ENCODE data around the gene KRT25. TPM values are rescaled to one million over a fixed set of nuclear protein-coding genes. Genes with fewer than 3 reads are reported as not detected.

The KRT25 gene
- total RNA-seq, 1 experiment from 2014 or later: not detected

DNA sequence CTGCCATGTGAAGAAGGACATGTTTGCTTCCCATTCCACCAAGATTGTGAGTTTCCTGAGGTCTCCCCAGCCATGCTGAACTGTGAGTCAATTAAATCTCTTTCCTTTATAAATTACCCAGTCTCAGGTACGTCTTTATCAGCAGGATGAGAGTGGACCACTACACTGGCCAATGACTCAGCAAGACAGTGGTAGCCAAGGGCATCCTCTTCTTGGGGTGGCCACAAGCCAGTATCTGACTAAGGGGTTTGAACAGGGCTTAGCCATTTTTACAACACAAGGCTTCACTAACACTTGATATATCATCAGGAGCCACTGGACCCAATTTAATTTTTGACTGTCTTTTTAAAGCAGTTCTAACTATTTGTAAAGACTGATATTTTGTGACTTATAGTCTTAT lies 30.5 kb downstream of the KRT25 start (continued):
- TF ChIP-seq ZFX (IDR thresholded peaks at IDR 0.05): no peak
- TF ChIP-seq EZH2 (IDR thresholded peaks at IDR 0.05): no peak
- TF ChIP-seq, protein P1, sequence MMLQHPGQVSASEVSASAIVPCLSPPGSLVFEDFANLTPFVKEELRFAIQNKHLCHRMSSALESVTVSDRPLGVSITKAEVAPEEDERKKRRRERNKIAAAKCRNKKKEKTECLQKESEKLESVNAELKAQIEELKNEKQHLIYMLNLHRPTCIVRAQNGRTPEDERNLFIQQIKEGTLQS (IDR thresholded peaks at IDR 0.05): no peak
- TF ChIP-seq SIN3A (IDR thresholded peaks at IDR 0.05; ENCODE audit: low read depth): no peak

DNA sequence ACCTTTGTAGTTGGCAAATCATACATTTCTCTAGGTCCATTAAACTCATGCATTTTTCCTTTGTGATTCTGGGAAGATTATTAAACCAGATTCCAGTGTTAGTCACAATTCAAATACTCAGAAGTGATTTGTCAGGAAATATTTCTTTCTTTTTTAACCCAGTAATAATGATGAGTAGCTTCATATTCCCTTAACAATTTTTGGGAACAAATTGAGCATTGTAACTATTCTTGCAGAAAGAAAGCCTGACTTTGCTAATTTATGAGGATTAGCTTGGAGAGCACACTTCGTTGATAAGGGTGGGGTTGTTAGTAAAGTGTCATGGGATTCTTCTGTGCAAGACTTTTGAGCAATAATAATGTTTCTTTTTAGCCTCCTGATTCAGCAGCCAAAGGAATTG lies 32.9 kb downstream of the KRT25 start:
- H3K79me2 ChIP-seq (ENCODE audit: insufficient read depth, low read length): no peaks in the 10 kb centered on the region
- H3K27me3 ChIP-seq (ENCODE audit: insufficient read depth, low read length): no peaks in the 10 kb centered on the region
- H3K9me2 ChIP-seq (ENCODE audit: insufficient read depth): no peaks in the 10 kb centered on the region
- no peak overlapping the region for H3K4me2 ChIP-seq (ENCODE audit: low read length)
- TF ChIP-seq JUND (IDR thresholded peaks at IDR 0.05) (no peak), ZNF274 (IDR thresholded peaks at IDR 0.05; ENCODE audit: low read depth, low read length) (no peak), EZH2phosphoT487 (IDR thresholded peaks at IDR 0.05; ENCODE audit: borderline replicate concordance) (no peak), POLR2A (IDR thresholded peaks at IDR 0.05; ENCODE audit: borderline replicate concordance, extremely low read depth, insufficient read depth, insufficient read length) (no peak), TCF7L2 (IDR thresholded peaks at IDR 0.05; ENCODE audit: borderline replicate concordance, extremely low read depth, insufficient read depth, insufficient read length) (no peak), CBX3 (IDR thresholded peaks at IDR 0.05; ENCODE audit: low read depth) (no peak), POLR2AphosphoS5 (IDR thresholded peaks at IDR 0.05; ENCODE audit: low read depth, low read length) (no peak)
- TF ChIP-seq, protein P2, sequence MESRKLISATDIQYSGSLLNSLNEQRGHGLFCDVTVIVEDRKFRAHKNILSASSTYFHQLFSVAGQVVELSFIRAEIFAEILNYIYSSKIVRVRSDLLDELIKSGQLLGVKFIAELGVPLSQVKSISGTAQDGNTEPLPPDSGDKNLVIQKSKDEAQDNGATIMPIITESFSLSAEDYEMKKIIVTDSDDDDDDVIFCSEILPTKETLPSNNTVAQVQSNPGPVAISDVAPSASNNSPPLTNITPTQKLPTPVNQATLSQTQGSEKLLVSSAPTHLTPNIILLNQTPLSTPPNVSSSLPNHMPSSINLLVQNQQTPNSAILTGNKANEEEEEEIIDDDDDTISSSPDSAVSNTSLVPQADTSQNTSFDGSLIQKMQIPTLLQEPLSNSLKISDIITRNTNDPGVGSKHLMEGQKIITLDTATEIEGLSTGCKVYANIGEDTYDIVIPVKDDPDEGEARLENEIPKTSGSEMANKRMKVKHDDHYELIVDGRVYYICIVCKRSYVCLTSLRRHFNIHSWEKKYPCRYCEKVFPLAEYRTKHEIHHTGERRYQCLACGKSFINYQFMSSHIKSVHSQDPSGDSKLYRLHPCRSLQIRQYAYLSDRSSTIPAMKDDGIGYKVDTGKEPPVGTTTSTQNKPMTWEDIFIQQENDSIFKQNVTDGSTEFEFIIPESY (IDR thresholded peaks at IDR 0.05; ENCODE audit: extremely low read depth, insufficient replicate concordance, low read length): no peak
- H3K4me3 ChIP-seq (replicated peaks in 1 of 2; ENCODE audit: low read depth in 1 of 2, low read length in 2 of 2): no peak overlapping the region
- POLR2A ChIA-PET: no interaction called here
- DNase-seq (ENCODE audit: low read depth, low spot score) (no peak), ATAC-seq (no peak)
- CTCF ChIA-PET: no interaction called here
- H4K20me1 ChIP-seq (ENCODE audit: insufficient read depth): no peaks in the 10 kb centered on the region
- intact Hi-C loops (cut with micrococcal nuclease): no loop called here
- no peaks in the 10 kb centered on the region for H3K36me3 ChIP-seq (ENCODE audit: control insufficient read depth in 1 of 2, insufficient read depth in 2 of 2, low read length in 2 of 2)
- no peaks in the 10 kb centered on the region for H3K4me1 ChIP-seq (ENCODE audit: control insufficient read depth in 1 of 2, insufficient read depth in 2 of 2, low read length in 2 of 2)
- BruUV-seq (replicated peaks): no TSS peak
- no peak overlapping the region for H3K9ac ChIP-seq (ENCODE audit: low read length)
- no peak overlapping the region for H2AFZ ChIP-seq (ENCODE audit: low read depth, low read length, poor library complexity, severe bottlenecking)
- no peaks in the 10 kb centered on the region for H3K9me3 ChIP-seq (ENCODE audit: control insufficient read depth in 1 of 2, insufficient read depth in 1 of 2, low read depth in 1 of 2, low read length in 2 of 2)
- H3K27ac ChIP-seq (ENCODE audit: low read depth, low read length): no peak overlapping the region
- RAD21 ChIA-PET (ENCODE audit: low non-redundant PET in 1 of 2, low total read pairs in 2 of 2, uncharacterized antibody in 2 of 2, unreplicated experiment in 2 of 2): no interaction called here

Data from HCT116 (cell line).